OCI-M2 (cell line): ENCODE results near the gene CCDC27.
"Not testable (repeated sequence)": the region's sequence is repeated elsewhere in the genome, so short reads cannot be mapped to it uniquely, and the experiment has no call there.

Source experiments
- DNase-seq: peaks from one replicate; lab custom pipeline; 2025; ENCODE audit not compliant: unreplicated experiment; lab: John Stamatoyannopoulos, UW

CCDC27 gene

GRCh38 chr1:3735027-3735681, 17.1 kb upstream of the CCDC27 start:
- no peak for DNase-seq

- no peak for DNase-seq
Measured at GRCh38 chr1:3735688-3736087, 16.6 kb upstream of the CCDC27 start.

GRCh38 chr1:3736131-3736561, 16.1 kb upstream of the CCDC27 start:
- no peak for DNase-seq

- DNase-seq = no peak
Measured at GRCh38 chr1:3736708-3737107, 15.5 kb upstream of the CCDC27 start.

- no peak for DNase-seq
Measured at GRCh38 chr1:3738943-3739342, 13.3 kb upstream of the CCDC27 start.

GRCh38 chr1:3740042-3740441, 12.2 kb upstream of the CCDC27 start:
- DNase-seq = no peak

- no peak for DNase-seq
Measured at GRCh38 chr1:3740752-3741151, 11.5 kb upstream of the CCDC27 start.

- no peak for DNase-seq
Measured at GRCh38 chr1:3741566-3742438, 10.4 kb upstream of the CCDC27 start.

GRCh38 chr1:3742439-3743298, 9.6 kb upstream of the CCDC27 start:
- DNase-seq = no peak

- no peak for DNase-seq
Measured at GRCh38 chr1:3743421-3743820, 8.8 kb upstream of the CCDC27 start.

GRCh38 chr1:3743826-3744225, 8.4 kb upstream of the CCDC27 start:
- no peak for DNase-seq

GRCh38 chr1:3744646-3745045, 7.6 kb upstream of the CCDC27 start:
- no peak for DNase-seq

- DNase-seq = no peak
Measured at GRCh38 chr1:3745071-3745470, 7.2 kb upstream of the CCDC27 start.

- no peak for DNase-seq
Measured at GRCh38 chr1:3745590-3746381, 6.5 kb upstream of the CCDC27 start.

GRCh38 chr1:3746389-3746829, 5.8 kb upstream of the CCDC27 start:
- no peak for DNase-seq

- DNase-seq = no peak
Measured at GRCh38 chr1:3746830-3747521, 5.3 kb upstream of the CCDC27 start.

- DNase-seq = no peak
Measured at GRCh38 chr1:3747522-3747848, 4.8 kb upstream of the CCDC27 start.

GRCh38 chr1:3747903-3748302, 4.3 kb upstream of the CCDC27 start:
- no peak for DNase-seq

- not testable (repeated sequence) for DNase-seq
Measured at GRCh38 chr1:3748316-3748900, 3.8 kb upstream of the CCDC27 start.

- DNase-seq = no peak
Measured at GRCh38 chr1:3749512-3749911, 2.7 kb upstream of the CCDC27 start.
